Left ventricle myocardium inferior (tissue), 1 donor: ENCODE measurements around the gene PDE9A. TPM values are rescaled to one million over a fixed set of nuclear protein-coding genes. Genes with fewer than 3 reads are reported as not detected.

Experiments used
- DNase-seq: peaks from one replicate; pipeline ENCODE4 v3.0.0-alpha.2; 2020
- H3K27ac ChIP-seq: fragments of 200-600 bp; replicated peaks from 2 replicates; pipeline ENCODE4 v1.8.0; 2021
- H3K27me3 ChIP-seq: fragments of 200-600 bp; 2 replicates; pipeline ENCODE4 v1.8.0; 2021; ENCODE audit warnings: low read depth
- H3K36me3 ChIP-seq: fragments of 200-600 bp; 2 replicates; pipeline ENCODE4 v1.8.0; 2021
- H3K4me1 ChIP-seq: fragments of 200-600 bp; 2 replicates; pipeline ENCODE4 v1.8.0; 2021
- H3K4me3 ChIP-seq: fragments of 200-600 bp; 2 replicates; pipeline ENCODE4 v1.8.0; 2021; ENCODE audit warnings: mild to moderate bottlenecking, moderate library complexity
- H3K9me3 ChIP-seq: fragments of 200-600 bp; replicated peaks from 2 replicates; pipeline ENCODE4 v1.8.0; 2021
- CTCF ChIP-seq: fragments of 200-600 bp; IDR thresholded peaks from 2 replicates; pipeline ENCODE4 v1.8.0; 2021; ENCODE audit warnings: antibody characterized with exemption, mild to moderate bottlenecking, borderline replicate concordance
- intact Hi-C: fragments of 100-400 bp; cut with micrococcal nuclease; formaldehyde crosslinking; loops from one replicate; pipeline ENCODE4 v1.11.0; 2022
- total RNA-seq: library from RNA; stranded (reverse); fragmentation: NEBNext Ultra II Directional; extraction: Animal tissue kit (Norgen Biotek cat#: 25700); gene quantifications from one replicate; pipeline ENCODE4 v1.2.1, GENCODE V29; 2021
- donor health status: DM: no; HTN: yes; CAD: no; lungs with severe emphysema.

Gene PDE9A
- total RNA-seq, 1 donor from 2014 or later: 3.2 TPM

- H3K27ac ChIP-seq: no peak overlapping the region
- intact Hi-C loops: no loop called here
- TF ChIP-seq CTCF: no peak
- DNase-seq: no peak
- H3K4me1 ChIP-seq: peaks cover 9% of the 10 kb centered on the region
- H3K36me3 ChIP-seq: no peaks in the 10 kb centered on the region
- no peaks in the 10 kb centered on the region for H3K9me3 ChIP-seq
- H3K27me3 ChIP-seq: peaks cover 16% of the 10 kb centered on the region
- H3K4me3 ChIP-seq: no peak overlapping the region
These were observed 35.5 kb downstream of the PDE9A start for GRCh38 chr21:42688841-42689371.

- no peak for TF ChIP-seq CTCF
- intact Hi-C loops: no loop called here
- Histone ChIP-seq H3K4me3 (no peak overlapping the region), H3K4me1 (peaks cover 8% of the 10 kb centered on the region), H3K27ac (no peak overlapping the region), H3K27me3 (peaks cover 12% of the 10 kb centered on the region), H3K9me3 (no peaks in the 10 kb centered on the region), H3K36me3 (no peaks in the 10 kb centered on the region)
- no peak for DNase-seq
These were observed 37.2 kb downstream of the PDE9A start for GRCh38 chr21:42690586-42690985.

- no peak for DNase-seq
- intact Hi-C loops: no loop called here
- Histone ChIP-seq H3K27ac (no peak overlapping the region), H3K9me3 (no peaks in the 10 kb centered on the region), H3K27me3 (peaks cover 19% of the 10 kb centered on the region), H3K4me3 (no peak overlapping the region), H3K4me1 (peaks cover 14% of the 10 kb centered on the region), H3K36me3 (no peaks in the 10 kb centered on the region)
- TF ChIP-seq CTCF: no peak
These were observed 38.6 kb downstream of the PDE9A start for GRCh38 chr21:42691901-42692559.

GRCh38 chr21:42692688-42693087, 39.3 kb downstream of the PDE9A start:
- Histone ChIP-seq H3K4me1 (peaks cover 14% of the 10 kb centered on the region), H3K27me3 (peaks cover 21% of the 10 kb centered on the region), H3K4me3 (no peak overlapping the region), H3K27ac (no peak overlapping the region), H3K36me3 (no peaks in the 10 kb centered on the region), H3K9me3 (no peaks in the 10 kb centered on the region)
- DNase-seq: no peak
- no peak for TF ChIP-seq CTCF
- intact Hi-C loops: no loop called here

GRCh38 chr21:42694751-42695696, 41.6 kb downstream of the PDE9A start:
- intact Hi-C loops: no loop called here
- peak overlapping the region; percentile 1 for H3K27ac ChIP-seq
- DNase-seq: no peak
- no peaks in the 10 kb centered on the region for H3K36me3 ChIP-seq
- no peak overlapping the region for H3K4me3 ChIP-seq
- peaks cover 21% of the 10 kb centered on the region for H3K27me3 ChIP-seq
- H3K9me3 ChIP-seq: no peaks in the 10 kb centered on the region
- peaks cover 14% of the 10 kb centered on the region for H3K4me1 ChIP-seq
- TF ChIP-seq CTCF: no peak
